Left lung (tissue), 10 donors: ENCODE measurements around the gene SAMMSON. TPM values are rescaled to one million over a fixed set of nuclear protein-coding genes. Genes with fewer than 3 reads are reported as not detected.

Source experiments
- ATAC-seq: fragments of 200-7000 bp; cut with Tn5 transposase; one replicate; pipeline ENCODE4 v1.9.1; 2020; ENCODE audit warnings: moderate library complexity
- DNase-seq, 4 donors: peaks; one replicate each; pipeline ENCODE4 v3.0.0-alpha.2; 2013 to 2020
- H3K27ac ChIP-seq, 2 donors: fragments of 200-600 bp; sonication (generic) in 1 of 2; one replicate each; pipeline versions ENCODE4 v1.5.0 to v1.8.0; 2020 to 2021
- H3K27me3 ChIP-seq, 2 donors: fragments of 200-600 bp; sonication (generic) in 1 of 2; one replicate each; pipeline versions ENCODE4 v1.5.0 to v1.8.0; 2020 to 2021
- H3K36me3 ChIP-seq, 2 donors: fragments of 200-600 bp; sonication (generic) in 1 of 2; one replicate each; pipeline versions ENCODE4 v1.5.0 to v1.8.0; 2020 to 2021
- H3K4me1 ChIP-seq, 2 donors: fragments of 200-600 bp; one replicate each; pipeline ENCODE4 v1.8.0; 2021
- H3K4me3 ChIP-seq, 2 donors: fragments of 200-600 bp; sonication (generic) in 1 of 2; one replicate each; pipeline versions ENCODE4 v1.5.0 to v1.8.0; 2020 to 2021; ENCODE audit warnings: mild to moderate bottlenecking in 1 of 2
- H3K9me3 ChIP-seq, 2 donors: fragments of 200-600 bp; sonication (generic) in 1 of 2; one replicate each; pipeline versions ENCODE4 v1.5.0 to v1.8.0; 2020 to 2021
- intact Hi-C, 2 donors: fragments of 100-400 bp; cut with DNase I; formaldehyde crosslinking; loops; one replicate each; pipeline versions ENCODE4 v1.11.2 to v1.14.2; 2022
- polyA plus RNA-seq, 6 donors: library from polyadenylated mRNA; unstranded; fragments of 120-200 nt; gene quantifications; one replicate each; pipeline ENCODE4 v1.2.1, GENCODE V29; 2013; ENCODE audit not compliant: insufficient read length in 6 of 6
- total RNA-seq, 2 donors: library from RNA; stranded (reverse); fragmentation: NEBNext Ultra II Directional; extraction: Animal tissue kit (Norgen Biotek cat#: 25700); gene quantifications; one replicate each; pipeline ENCODE4 v1.2.1, GENCODE V29; 2021
- TF ChIP-seq, protein P1 (sequence below), 2 donors: fragments of 200-600 bp; sonication (generic) in 1 of 2; IDR thresholded peaks; one replicate each; pipeline versions ENCODE4 v1.5.0 to v1.8.0; 2021; ENCODE audit warnings: antibody characterized with exemption in 2 of 2
- donor health status: DM: no; HTN: yes; CAD: no.
- donor health status: DM: no; HTN: no; CAD: no.

Gene SAMMSON
- total and polyA plus RNA-seq, 8 donors = 0.09 to 0.20 (median 0.12) TPM; not detected in 4

DNA sequence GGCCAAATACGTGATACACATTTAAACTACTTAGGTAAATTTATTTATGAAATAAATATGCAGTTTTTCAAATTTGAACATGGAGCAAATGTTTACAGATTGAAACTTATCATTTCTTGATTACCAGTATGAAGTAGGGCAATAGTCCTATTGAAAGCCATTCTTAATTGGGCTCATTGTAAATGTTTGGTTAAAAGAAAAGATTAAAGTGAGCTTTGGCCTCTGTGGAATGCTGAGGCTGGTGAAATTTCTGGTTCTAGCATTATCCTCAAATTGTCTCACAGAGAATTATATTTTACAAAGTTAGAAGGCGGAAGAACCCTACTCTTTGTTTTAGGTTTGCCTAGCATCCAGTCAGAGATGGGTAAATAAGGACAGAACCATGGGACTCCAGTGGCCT, 73.2 kb downstream of the SAMMSON start:
- Histone ChIP-seq H3K27me3 (peaks cover 23 to 69% of the 10 kb centered on the region in 2 donors), H3K27ac (no peak overlapping the region), H3K4me3 (no peak overlapping the region), H3K9me3 (no peaks in the 10 kb centered on the region), H3K36me3 (no peaks in the 10 kb centered on the region), H3K4me1 (no peaks in the 10 kb centered on the region)
- intact Hi-C loops = no loop called here
- TF ChIP-seq, protein P1, sequence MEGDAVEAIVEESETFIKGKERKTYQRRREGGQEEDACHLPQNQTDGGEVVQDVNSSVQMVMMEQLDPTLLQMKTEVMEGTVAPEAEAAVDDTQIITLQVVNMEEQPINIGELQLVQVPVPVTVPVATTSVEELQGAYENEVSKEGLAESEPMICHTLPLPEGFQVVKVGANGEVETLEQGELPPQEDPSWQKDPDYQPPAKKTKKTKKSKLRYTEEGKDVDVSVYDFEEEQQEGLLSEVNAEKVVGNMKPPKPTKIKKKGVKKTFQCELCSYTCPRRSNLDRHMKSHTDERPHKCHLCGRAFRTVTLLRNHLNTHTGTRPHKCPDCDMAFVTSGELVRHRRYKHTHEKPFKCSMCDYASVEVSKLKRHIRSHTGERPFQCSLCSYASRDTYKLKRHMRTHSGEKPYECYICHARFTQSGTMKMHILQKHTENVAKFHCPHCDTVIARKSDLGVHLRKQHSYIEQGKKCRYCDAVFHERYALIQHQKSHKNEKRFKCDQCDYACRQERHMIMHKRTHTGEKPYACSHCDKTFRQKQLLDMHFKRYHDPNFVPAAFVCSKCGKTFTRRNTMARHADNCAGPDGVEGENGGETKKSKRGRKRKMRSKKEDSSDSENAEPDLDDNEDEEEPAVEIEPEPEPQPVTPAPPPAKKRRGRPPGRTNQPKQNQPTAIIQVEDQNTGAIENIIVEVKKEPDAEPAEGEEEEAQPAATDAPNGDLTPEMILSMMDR (IDR thresholded peaks at IDR 0.05) = no peak
- no peak for DNase-seq
- ATAC-seq = no peak

DNA sequence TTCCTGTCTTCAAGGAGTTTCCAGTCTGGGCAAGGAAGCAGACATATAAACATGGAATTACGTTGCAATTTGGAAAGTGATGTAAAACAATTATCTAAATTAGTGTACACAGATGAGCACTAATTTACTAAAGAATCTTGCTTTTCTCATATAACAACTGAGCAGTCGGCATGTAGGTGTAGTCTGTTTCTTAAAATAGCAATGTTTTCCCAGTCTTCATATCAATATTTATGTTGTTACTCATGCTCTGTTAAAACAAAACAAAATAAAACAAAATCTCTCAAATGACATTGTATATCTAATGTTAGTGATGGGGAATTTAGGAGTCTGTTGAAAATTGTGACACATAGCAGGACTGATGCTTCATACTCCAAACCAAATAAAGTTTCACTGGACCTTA, 75.6 kb downstream of the SAMMSON start:
- Histone ChIP-seq H3K36me3 (no peaks in the 10 kb centered on the region), H3K27me3 (peaks cover 23 to 65% of the 10 kb centered on the region in 2 donors), H3K27ac (no peak overlapping the region), H3K9me3 (no peaks in the 10 kb centered on the region), H3K4me3 (no peak overlapping the region), H3K4me1 (no peaks in the 10 kb centered on the region)
- TF ChIP-seq, protein P1 (IDR thresholded peaks at IDR 0.05) = no peak
- intact Hi-C loops = no loop called here
- DNase-seq = no peak
- peak; percentile 35 for ATAC-seq

DNA sequence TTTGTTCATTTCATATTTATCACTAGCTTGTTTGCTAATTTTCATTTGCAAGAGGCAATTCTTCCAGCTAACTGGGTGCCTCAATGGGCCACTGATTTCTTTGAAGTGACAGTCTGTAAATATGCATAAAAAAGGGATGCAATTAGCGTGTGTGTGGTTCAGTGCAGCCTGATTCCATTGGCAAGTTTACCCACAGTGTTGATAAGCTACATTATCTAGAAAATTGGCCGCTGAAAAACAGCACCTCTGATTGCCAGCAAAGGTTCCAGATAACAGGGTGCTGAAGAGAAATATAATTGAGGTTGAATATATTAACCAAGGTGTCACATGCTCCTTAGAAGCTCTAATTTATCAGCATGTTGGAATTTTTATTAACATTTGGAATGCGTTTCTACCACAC, 76.9 kb downstream of the SAMMSON start:
- intact Hi-C loops = no loop called here

DNA sequence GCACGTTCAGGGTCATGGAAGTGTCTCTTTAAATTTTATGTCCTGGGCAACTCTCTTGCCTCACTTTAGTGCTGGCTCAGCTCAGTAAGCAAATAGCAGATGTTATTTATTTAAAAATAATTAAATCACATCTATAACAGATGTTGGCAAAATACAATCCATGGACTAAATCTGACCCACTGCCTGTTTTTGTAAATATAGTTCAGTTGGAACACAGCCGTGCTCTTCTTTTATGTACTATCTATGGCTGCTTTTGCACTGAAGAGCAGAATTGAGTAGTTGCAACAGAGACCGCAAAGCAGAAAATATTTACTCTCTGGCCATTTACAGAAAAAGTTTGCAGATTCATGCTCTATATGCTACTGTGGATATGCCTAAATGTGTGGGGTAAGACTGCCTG, 79.2 kb downstream of the SAMMSON start:
- Histone ChIP-seq H3K4me1 (no peaks in the 10 kb centered on the region), H3K36me3 (no peaks in the 10 kb centered on the region), H3K9me3 (no peaks in the 10 kb centered on the region), H3K27me3 (peaks cover 15 to 35% of the 10 kb centered on the region in 2 donors), H3K4me3 (no peak overlapping the region), H3K27ac (no peak overlapping the region)
- TF ChIP-seq, protein P1 (IDR thresholded peaks at IDR 0.05) = no peak
- ATAC-seq (no peak), DNase-seq (peak in 1 of 4 donors; percentile 16)
- intact Hi-C loops = no loop called here

More for the DNA sequence above, 76.9 kb downstream of the SAMMSON start:
- Histone ChIP-seq H3K27me3 (peaks cover 19 to 59% of the 10 kb centered on the region in 2 donors), H3K27ac (no peak overlapping the region), H3K9me3 (no peaks in the 10 kb centered on the region), H3K4me3 (no peak overlapping the region), H3K4me1 (no peaks in the 10 kb centered on the region), H3K36me3 (no peaks in the 10 kb centered on the region)
- ATAC-seq = no peak
- DNase-seq = no peak
- TF ChIP-seq, protein P1 (IDR thresholded peaks at IDR 0.05) = no peak

DNA sequence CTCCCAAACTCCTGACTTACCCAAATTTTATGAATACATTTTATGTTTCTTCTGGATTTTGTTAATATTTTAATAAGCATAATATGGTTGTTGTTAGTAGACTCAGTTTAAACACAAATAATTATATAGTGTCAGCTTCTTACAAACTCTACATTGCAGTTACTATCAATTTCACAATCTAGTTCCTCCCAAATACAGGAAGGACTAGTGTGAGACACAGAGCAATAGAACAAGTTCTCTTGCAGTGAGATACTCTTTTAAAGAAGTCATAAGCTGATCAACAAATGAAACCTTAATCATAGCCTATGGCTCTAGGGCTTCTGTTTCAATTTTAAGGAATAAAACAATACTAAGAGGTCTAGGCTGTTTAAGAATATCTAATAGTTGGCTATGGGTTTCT, 86.1 kb downstream of the SAMMSON start:
- intact Hi-C loops = no loop called here
- Histone ChIP-seq H3K9me3 (no peaks in the 10 kb centered on the region), H3K36me3 (no peaks in the 10 kb centered on the region), H3K27ac (no peak overlapping the region), H3K4me3 (no peak overlapping the region), H3K4me1 (no peaks in the 10 kb centered on the region), H3K27me3 (no peaks in the 10 kb centered on the region)
- TF ChIP-seq, protein P1 (IDR thresholded peaks at IDR 0.05) = no peak
- ATAC-seq = no peak
- no peak for DNase-seq
